Mesenchymal stem cell (in vitro differentiated cells and primary cell): ENCODE data around the gene PLEKHM2.
"Not testable (repeated sequence)": the region's sequence is repeated elsewhere in the genome, so short reads cannot be mapped to it uniquely, and the experiment has no call there.

Source experiments
- DNase-seq: peaks from one replicate; pipeline ENCODE4 v3.0.0-alpha.2; 2013
- H2AFZ ChIP-seq: one replicate; pipeline ENCODE4 v1.6.1; 2013; ENCODE audit warnings: low read depth, mild to moderate bottlenecking, control low read depth, inconsistent platforms, low read length, moderate library complexity
- H2AK5ac ChIP-seq: 2 replicates; pipeline ENCODE4 v1.6.1; 2013; ENCODE audit warnings: low read length, moderate library complexity, mild to moderate bottlenecking, inconsistent platforms; ENCODE audit not compliant: severe bottlenecking
- H2BK120ac ChIP-seq: one replicate; pipeline ENCODE4 v1.6.1; 2013; ENCODE audit warnings: low read depth, mild to moderate bottlenecking, inconsistent platforms, low read length, moderate library complexity
- H2BK12ac ChIP-seq, 2 experiments: one replicate each; pipeline ENCODE4 v1.6.1; 2013; ENCODE audit warnings: inconsistent platforms in 2 of 2, low read length in 2 of 2, mild to moderate bottlenecking in 2 of 2, moderate library complexity in 2 of 2, control low read depth in 1 of 2
- H2BK15ac ChIP-seq: one replicate; pipeline ENCODE4 v1.6.1; 2013; ENCODE audit warnings: mild to moderate bottlenecking, low read depth, inconsistent platforms; ENCODE audit not compliant: poor library complexity, severe bottlenecking
- H2BK5ac ChIP-seq: 2 replicates; pipeline ENCODE4 v1.6.1; 2013; ENCODE audit warnings: low read depth, mild to moderate bottlenecking, low read length, control low read depth, inconsistent platforms; ENCODE audit not compliant: poor library complexity, severe bottlenecking
- H3K14ac ChIP-seq, 2 experiments: one replicate each; pipeline ENCODE4 v1.6.1; 2013; ENCODE audit warnings: inconsistent platforms in 2 of 2, low read length in 2 of 2, control low read depth in 1 of 2, mild to moderate bottlenecking in 1 of 2, moderate library complexity in 1 of 2
- H3K18ac ChIP-seq, 2 experiments: one replicate each; pipeline ENCODE4 v1.6.1; 2013; ENCODE audit warnings: inconsistent platforms in 2 of 2, low read length in 2 of 2, control low read depth in 1 of 2, low read depth in 1 of 2, mild to moderate bottlenecking in 1 of 2
- H3K23ac ChIP-seq, 2 experiments: one replicate each; pipeline ENCODE4 v1.6.1; 2013; ENCODE audit warnings: inconsistent platforms in 2 of 2, low read length in 2 of 2, mild to moderate bottlenecking in 2 of 2, moderate library complexity in 2 of 2, control low read depth in 1 of 2
- H3K27ac ChIP-seq: 2 replicates; pipeline ENCODE4 v1.5.1; 2013; ENCODE audit warnings: mild to moderate bottlenecking, moderate library complexity, low read length, control low read depth, inconsistent platforms; ENCODE audit not compliant: poor library complexity, severe bottlenecking
- H3K27me3 ChIP-seq, 2 experiments: 2 replicates each; pipeline versions ENCODE4 v1.6.1 to v1.7.0; 2013; ENCODE audit warnings: low read length in 2 of 2, mild to moderate bottlenecking in 2 of 2, moderate library complexity in 2 of 2, control low read depth in 1 of 2, inconsistent platforms in 1 of 2; ENCODE audit not compliant: control insufficient read depth in 1 of 2, insufficient read depth in 1 of 2
- H3K36me3 ChIP-seq, 2 experiments: 2 replicates each; pipeline versions ENCODE4 v1.6.1 to v1.7.0; 2013; ENCODE audit warnings: low read length in 2 of 2, control low read depth in 1 of 2, inconsistent platforms in 1 of 2, low read depth in 1 of 2, mild to moderate bottlenecking in 1 of 2; ENCODE audit not compliant: insufficient read depth in 2 of 2, control insufficient read depth in 1 of 2
- H3K4ac ChIP-seq, 2 experiments: one replicate each; pipeline ENCODE4 v1.6.1; 2013; ENCODE audit warnings: inconsistent platforms in 2 of 2, low read length in 2 of 2, mild to moderate bottlenecking in 2 of 2, moderate library complexity in 2 of 2, control low read depth in 1 of 2, low read depth in 1 of 2
- H3K4me1 ChIP-seq: 2 replicates; pipeline ENCODE4 v1.6.1; 2013; ENCODE audit warnings: low read depth, low read length, control low read depth; ENCODE audit not compliant: control insufficient read depth, insufficient read depth
- H3K4me2 ChIP-seq: 2 replicates; pipeline ENCODE4 v1.6.1; 2013; ENCODE audit warnings: low read length, mild to moderate bottlenecking, inconsistent platforms; ENCODE audit not compliant: poor library complexity, severe bottlenecking
- H3K4me3 ChIP-seq, 2 experiments: 2 replicates each; pipeline versions ENCODE4 v1.5.1 to v1.7.0; 2013; ENCODE audit warnings: low read length in 2 of 2, mild to moderate bottlenecking in 2 of 2, control low read depth in 1 of 2, low read depth in 1 of 2; ENCODE audit not compliant: insufficient read depth in 1 of 2
- H3K79me1 ChIP-seq: replicated peaks from 2 replicates; pipeline ENCODE4 v1.6.1; 2013; ENCODE audit warnings: mild to moderate bottlenecking, control low read depth, low read length, inconsistent platforms; ENCODE audit not compliant: poor library complexity, severe bottlenecking
- H3K9ac ChIP-seq: 2 replicates; pipeline ENCODE4 v1.7.0; 2013; ENCODE audit warnings: mild to moderate bottlenecking, low read length, moderate library complexity
- H3K9me3 ChIP-seq: 2 replicates; pipeline ENCODE4 v1.7.0; 2013; ENCODE audit warnings: mild to moderate bottlenecking, low read length; ENCODE audit not compliant: control insufficient read depth
- H4K8ac ChIP-seq: one replicate; pipeline ENCODE4 v1.6.1; 2013; ENCODE audit warnings: inconsistent platforms, mild to moderate bottlenecking, low read length, moderate library complexity
- H4K91ac ChIP-seq: one replicate; pipeline ENCODE4 v1.6.1; 2013; ENCODE audit warnings: mild to moderate bottlenecking, low read length, inconsistent platforms
- WGBS: methylation state at CpG from one replicate; pipeline ENCODE4 v1.1.7; 2013; ENCODE audit warnings: mixed read lengths; 5-methylcytosine and 5-hydroxymethylcytosine counted together

The PLEKHM2 gene

DNA sequence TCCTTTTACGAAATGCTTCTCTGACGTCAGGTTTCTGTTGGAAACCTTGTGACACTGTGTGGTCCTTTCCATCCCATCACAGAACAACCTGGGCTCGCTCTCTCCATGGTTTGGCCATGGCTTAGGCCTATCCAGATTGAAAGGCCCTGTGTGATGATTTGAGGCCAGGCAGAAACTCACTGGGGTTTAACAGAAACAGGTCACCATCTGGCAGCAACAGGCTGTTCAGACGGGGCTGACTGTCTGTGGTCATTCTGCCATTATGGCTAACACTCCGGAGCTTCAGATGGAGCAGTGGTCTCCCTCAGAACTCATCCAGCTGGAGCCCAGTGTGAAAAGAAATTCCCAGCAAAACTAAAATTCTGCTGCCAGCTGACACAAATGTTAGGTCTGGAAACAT is 9.3 kb downstream of the PLEKHM2 start:
- Histone ChIP-seq H3K18ac (no peak overlapping the region), H4K8ac (no peak overlapping the region), H3K27me3 (no peaks in the 10 kb centered on the region)

DNA sequence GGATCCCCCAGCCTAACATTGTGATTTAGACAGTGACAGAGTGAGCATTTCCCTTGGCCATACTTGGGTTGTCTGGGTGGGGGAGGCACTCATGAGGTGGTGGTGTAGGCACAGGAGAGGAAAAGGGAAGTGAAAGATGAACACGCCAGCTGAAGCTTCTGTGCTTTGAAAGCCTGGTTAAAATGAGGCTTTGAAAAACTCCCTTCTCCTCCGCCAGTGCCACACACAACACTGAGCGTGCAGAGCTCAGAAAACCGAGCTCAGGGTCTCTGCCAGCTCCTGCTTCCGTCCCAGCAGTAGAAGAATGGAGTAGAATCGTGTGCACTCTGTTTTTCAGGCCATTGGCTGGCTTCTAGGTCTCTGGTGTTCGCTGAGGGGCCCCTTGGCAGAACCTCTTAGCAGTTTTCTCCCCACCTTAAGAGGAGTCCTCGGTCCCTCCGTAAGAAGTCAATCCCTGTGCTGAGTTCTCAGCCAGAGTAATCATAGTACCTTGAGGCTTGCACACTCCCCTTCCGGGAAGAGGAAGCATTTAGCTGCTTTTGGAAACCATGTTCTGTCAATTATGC is 12.9 kb downstream of the PLEKHM2 start:
- Histone ChIP-seq H2AK5ac (no peak overlapping the region), H3K4ac (no peak overlapping the region), H3K14ac (no peak overlapping the region), H3K79me1 (peaks cover 46% of the 10 kb centered on the region), H3K9ac (no peak overlapping the region), H4K91ac (no peak overlapping the region), H2BK15ac (no peak overlapping the region), H3K9me3 (no peaks in the 10 kb centered on the region), H4K8ac (no peak overlapping the region), H2BK5ac (no peak overlapping the region), H3K18ac (no peak overlapping the region), H3K36me3 (peaks cover 13 to 22% of the 10 kb centered on the region in 2 experiments), H3K27me3 (no peaks in the 10 kb centered on the region), H2BK12ac (no peak overlapping the region), H3K23ac (no peak overlapping the region), H3K4me1 (peaks cover 2% of the 10 kb centered on the region), H3K4me3 (no peak overlapping the region), H3K4me2 (no peak overlapping the region), H2AFZ (no peak overlapping the region), H3K27ac (no peak overlapping the region), H2BK120ac (no peak overlapping the region)
- WGBS = 95% methylated on average over 9 of the region's 10 CpGs
- DNase-seq = no peak

More for the DNA sequence above, 9.3 kb downstream of the PLEKHM2 start:
- no peaks in the 10 kb centered on the region for H3K4me1 ChIP-seq
- H3K4me3 ChIP-seq = no peak overlapping the region
- no peak overlapping the region for H3K14ac ChIP-seq
- no peak overlapping the region for H2BK5ac ChIP-seq
- no peak for DNase-seq
- no peak overlapping the region for H3K4me2 ChIP-seq
- H3K36me3 ChIP-seq = peaks cover 19 to 27% of the 10 kb centered on the region in 2 experiments
- H3K23ac ChIP-seq = no peak overlapping the region
- H3K9ac ChIP-seq = no peak overlapping the region
- no peak overlapping the region for H4K91ac ChIP-seq
- WGBS = 96% methylated on average over 5 of the region's 5 CpGs
- no peak overlapping the region for H3K27ac ChIP-seq
- H2BK12ac ChIP-seq = peak overlapping the region in 1 of 2 experiments; percentile 19
- no peak overlapping the region for H2AK5ac ChIP-seq
- H3K79me1 ChIP-seq = peaks cover 41% of the 10 kb centered on the region
- no peaks in the 10 kb centered on the region for H3K9me3 ChIP-seq
- no peak overlapping the region for H2BK120ac ChIP-seq
- no peak overlapping the region for H2BK15ac ChIP-seq
- no peak overlapping the region for H2AFZ ChIP-seq
- no peak overlapping the region for H3K4ac ChIP-seq

DNA sequence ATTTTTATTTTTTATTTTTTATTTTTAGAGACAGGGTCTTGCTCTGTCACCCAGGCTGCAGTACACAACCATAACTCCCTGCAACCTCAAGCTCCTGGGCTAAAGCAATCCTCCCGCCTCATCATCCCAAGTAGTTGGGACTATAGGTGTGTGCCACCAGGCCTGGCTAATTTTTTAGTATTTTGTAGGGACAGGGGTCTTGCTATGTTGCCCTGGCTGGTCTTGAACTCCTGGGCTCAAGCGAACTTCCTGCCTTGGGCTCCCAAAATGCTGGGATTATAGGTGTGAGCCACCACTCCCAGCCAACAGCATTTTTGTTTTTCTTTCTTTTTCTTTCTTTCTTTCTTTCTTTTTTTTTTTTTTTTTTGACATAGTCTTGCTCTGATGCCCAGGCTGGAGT is 14.1 kb downstream of the PLEKHM2 start:
- H3K4me3 ChIP-seq = no peak overlapping the region
- peaks cover 6% of the 10 kb centered on the region for H3K4me1 ChIP-seq
- no peak overlapping the region for H3K9ac ChIP-seq
- H2BK5ac ChIP-seq = no peak overlapping the region
- no peak overlapping the region for H4K8ac ChIP-seq
- no peak overlapping the region for H2BK120ac ChIP-seq
- H3K9me3 ChIP-seq = no peaks in the 10 kb centered on the region
- H2BK12ac ChIP-seq = no peak overlapping the region
- no peak overlapping the region for H3K27ac ChIP-seq
- peaks cover 12 to 23% of the 10 kb centered on the region in 2 experiments for H3K36me3 ChIP-seq
- no peak for DNase-seq
- 100% methylated on average over 2 of the region's 2 CpGs for WGBS
- H4K91ac ChIP-seq = no peak overlapping the region
- H3K27me3 ChIP-seq = no peaks in the 10 kb centered on the region
- peaks cover 44% of the 10 kb centered on the region for H3K79me1 ChIP-seq
- H3K14ac ChIP-seq = no peak overlapping the region
- no peak overlapping the region for H3K4me2 ChIP-seq
- H3K18ac ChIP-seq = no peak overlapping the region
- no peak overlapping the region for H3K4ac ChIP-seq
- no peak overlapping the region for H3K23ac ChIP-seq
- H2BK15ac ChIP-seq = no peak overlapping the region
- no peak overlapping the region for H2AFZ ChIP-seq
- H2AK5ac ChIP-seq = no peak overlapping the region

DNA sequence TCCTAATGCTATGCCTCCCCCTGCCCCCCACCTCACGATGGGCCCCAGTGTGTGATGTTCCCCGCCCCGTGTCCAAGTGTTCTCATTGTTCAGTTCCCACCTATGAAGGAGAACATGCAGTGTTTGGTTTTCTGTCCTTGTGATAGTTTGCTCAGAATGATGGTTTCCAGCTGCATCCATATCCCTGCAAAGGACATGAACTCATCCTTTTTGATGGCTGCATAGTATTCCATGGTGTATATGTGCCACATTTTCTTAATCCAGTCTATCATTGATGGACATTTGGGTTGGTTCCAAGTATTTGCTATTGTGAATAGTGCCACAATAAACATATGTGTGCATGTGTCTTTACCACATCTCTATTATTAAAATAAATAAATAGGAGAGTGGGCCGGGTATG is 15.2 kb downstream of the PLEKHM2 start:
- H3K9ac ChIP-seq, H2BK5ac ChIP-seq, H4K8ac ChIP-seq, H4K91ac ChIP-seq, H2BK15ac ChIP-seq, H2BK12ac ChIP-seq, H3K23ac ChIP-seq, H3K4ac ChIP-seq, H3K14ac ChIP-seq, H3K4me2 ChIP-seq, H3K27me3 ChIP-seq, H3K27ac ChIP-seq, H2AK5ac ChIP-seq, H2AFZ ChIP-seq, H2BK120ac ChIP-seq, DNase-seq, H3K18ac ChIP-seq, H3K4me3 ChIP-seq, H3K9me3 ChIP-seq: not testable (repeated sequence)
- 100% methylated on average over 3 of the region's 4 CpGs for WGBS
- Histone ChIP-seq H3K4me1 (peaks cover 11% of the 10 kb centered on the region), H3K79me1 (peaks cover 35% of the 10 kb centered on the region), H3K36me3 (peaks cover 5 to 23% of the 10 kb centered on the region in 2 experiments)
